Lung microvascular endothelial cell (primary cell): Measurements from ENCODE around the gene TMA16. TPM values are rescaled to one million over a fixed set of nuclear protein-coding genes. Genes with fewer than 3 reads are reported as not detected.
"Not testable (repeated sequence)": the region's sequence is repeated elsewhere in the genome, so short reads cannot be mapped to it uniquely, and the experiment has no call there.

Experiments used
- DNase-seq, 2 donors: peaks; one replicate each; pipeline versions ENCODE4 v3.0.0 to v3.0.0-alpha.2; 2010; ENCODE audit warnings: low read depth in 2 of 2
- total RNA-seq: library from RNA; depleted of rRNA; stranded (reverse); fragments of >200 nt; gene quantifications from 2 replicates; pipeline ENCODE4 v1.2.1, GENCODE V29; 2014

The TMA16 gene
- total RNA-seq, 1 donor from 2014 or later = 14.9 TPM

GRCh38 chr4:163505374-163505773 is 10.9 kb downstream of the TMA16 start:
- no peak for DNase-seq

GRCh38 chr4:163515198-163515597 is 20.7 kb downstream of the TMA16 start:
- DNase-seq = no peak

- no peak for DNase-seq
Observed at GRCh38 chr4:163523791-163524365, 29.4 kb downstream of the TMA16 start.

- no peak for DNase-seq
Observed at GRCh38 chr4:163525982-163526381, 31.5 kb downstream of the TMA16 start.

GRCh38 chr4:163527172-163527571 is 32.7 kb downstream of the TMA16 start:
- DNase-seq = peak in 1 of 2 donors; percentile 46

GRCh38 chr4:163528653-163529052 is 34.2 kb downstream of the TMA16 start:
- DNase-seq = no peak

- DNase-seq = no peak
Observed at GRCh38 chr4:163534056-163534455, 39.6 kb downstream of the TMA16 start.

GRCh38 chr4:163535657-163536056 is 41.2 kb downstream of the TMA16 start:
- DNase-seq = no peak

GRCh38 chr4:163536091-163536490 is 41.6 kb downstream of the TMA16 start:
- DNase-seq = no peak

- DNase-seq = no peak
Observed at GRCh38 chr4:163537114-163537513, 42.6 kb downstream of the TMA16 start.

GRCh38 chr4:163538820-163539219 is 44.3 kb downstream of the TMA16 start:
- not testable (repeated sequence) for DNase-seq

- no peak for DNase-seq
Observed at GRCh38 chr4:163540448-163540847, 46.0 kb downstream of the TMA16 start.

GRCh38 chr4:163540977-163541376 is 46.5 kb downstream of the TMA16 start:
- DNase-seq = peak in 1 of 2 donors; percentile 17

GRCh38 chr4:163542275-163542674 is 47.8 kb downstream of the TMA16 start:
- no peak for DNase-seq

- DNase-seq = peak; percentile 52 to 70
Observed at GRCh38 chr4:163544407-163545038, 50.0 kb downstream of the TMA16 start.

GRCh38 chr4:163548481-163549243 is 54.2 kb downstream of the TMA16 start:
- peak; percentile 69 to 79 for DNase-seq

GRCh38 chr4:163550869-163551267 is 56.4 kb downstream of the TMA16 start:
- DNase-seq = no peak

- DNase-seq = no peak
Observed at GRCh38 chr4:163553146-163553545, 58.7 kb downstream of the TMA16 start.

GRCh38 chr4:163554870-163555465 is 60.5 kb downstream of the TMA16 start:
- DNase-seq = peak; percentile 13 to 56

- no peak for DNase-seq
Observed at GRCh38 chr4:163556177-163556576, 61.7 kb downstream of the TMA16 start.

GRCh38 chr4:163556650-163557391 is 62.3 kb downstream of the TMA16 start:
- no peak for DNase-seq
